SU-DHL-6 (cell line): ENCODE results near the gene PARVA.

ENCODE experiments used
- H2AFZ ChIP-seq: fragments of 200-600 bp; sonication (generic); 2 replicates; pipeline ENCODE4 v1.6.1; 2014; ENCODE audit warnings: low read depth, mild to moderate bottlenecking, moderate library complexity, mixed read lengths, antibody characterized with exemption, low read length; ENCODE audit not compliant: severe bottlenecking
- H3F3A ChIP-seq: fragments of 200-600 bp; shearing (Covaris generic); 2 replicates; pipeline ENCODE4 v1.6.0; 2016; ENCODE audit warnings: antibody characterized with exemption, mild to moderate bottlenecking; ENCODE audit not compliant: insufficient read depth
- H3K27ac ChIP-seq: fragments of 200-600 bp; sonication (generic); 2 replicates; pipeline ENCODE4 v1.5.1; 2016; ENCODE audit warnings: low read depth, mild to moderate bottlenecking, low read length, moderate library complexity, mixed read lengths
- H3K27me3 ChIP-seq: fragments of 200-600 bp; sonication (generic), shearing (Covaris generic); 2 replicates; pipeline ENCODE4 v1.6.0; 2014; ENCODE audit warnings: mild to moderate bottlenecking, low read length
- H3K36me3 ChIP-seq: fragments of 200-600 bp; sonication (generic); 2 replicates; pipeline ENCODE4 v1.6.1; 2014; ENCODE audit warnings: mild to moderate bottlenecking, low read length, mixed read lengths
- H3K4me2 ChIP-seq: fragments of 300-600, 200-600 bp; shearing (Covaris generic), sonication (generic); 2 replicates; pipeline ENCODE4 v1.6.0; 2014; ENCODE audit warnings: low read length, low read depth, mild to moderate bottlenecking; ENCODE audit not compliant: poor library complexity, severe bottlenecking
- H3K4me3 ChIP-seq: fragments of 200-600 bp; sonication (generic); 2 replicates; pipeline ENCODE4 v1.5.1; 2014; ENCODE audit warnings: antibody characterized with exemption, low read length, mild to moderate bottlenecking, mixed read lengths; ENCODE audit not compliant: insufficient read depth, poor library complexity, severe bottlenecking
- H3K79me2 ChIP-seq: fragments of 200-600 bp; sonication (generic); 2 replicates; pipeline ENCODE4 v1.6.1; 2014; ENCODE audit warnings: mild to moderate bottlenecking, low read length, moderate library complexity; ENCODE audit not compliant: insufficient read depth
- H3K9ac ChIP-seq: fragments of 200-600 bp; sonication (generic); 2 replicates; pipeline ENCODE4 v1.7.0; 2014; ENCODE audit warnings: mild to moderate bottlenecking, low read length
- H3K9me2 ChIP-seq: fragments of 200-600 bp; sonication (generic); replicated peaks from 2 replicates; pipeline ENCODE4 v1.6.1; 2014; ENCODE audit warnings: low read length; ENCODE audit not compliant: insufficient read depth
- H3K9me3 ChIP-seq: fragments of 200-600 bp; sonication (generic); 2 replicates; pipeline ENCODE4 v1.6.1; 2014; ENCODE audit warnings: low read length, mixed read lengths; ENCODE audit not compliant: insufficient read depth
- H4K20me1 ChIP-seq: fragments of 200-600 bp; sonication (generic); 2 replicates; pipeline ENCODE4 v1.6.1; 2014; ENCODE audit warnings: low read depth, mild to moderate bottlenecking, antibody characterized with exemption, low read length, moderate library complexity, mixed read lengths
- CTCF ChIP-seq: fragments of 200-600 bp; sonication (generic); IDR thresholded peaks from one replicate; pipeline ENCODE4 v1.5.1; 2017; ENCODE audit warnings: antibody characterized with exemption, mild to moderate bottlenecking, low read length, moderate library complexity; ENCODE audit not compliant: insufficient read depth, poor library complexity, severe bottlenecking
- EZH2phosphoT487 ChIP-seq: fragments of 200-600 bp; sonication (generic), shearing (Covaris generic); conservative IDR thresholded peaks from 2 replicates; pipeline ENCODE4 v1.6.1; 2018; ENCODE audit warnings: mild to moderate bottlenecking, antibody characterized with exemption, low read length, moderate library complexity, mixed read lengths

PARVA gene

GRCh38 chr11:12459374-12459773 is 82.0 kb downstream of the PARVA start:
- Histone ChIP-seq H3K27ac (no peak overlapping the region), H2AFZ (no peak overlapping the region), H4K20me1 (no peaks in the 10 kb centered on the region), H3K9me2 (no peaks in the 10 kb centered on the region), H3K27me3 (no peaks in the 10 kb centered on the region), H3K79me2 (no peaks in the 10 kb centered on the region), H3K4me3 (no peak overlapping the region), H3K9me3 (0 out of 2 replicates have a peak, but pooled peaks cover 3% of the 10 kb centered on the region), H3K36me3 (no peaks in the 10 kb centered on the region), H3K4me2 (no peak overlapping the region), H3F3A (no peaks in the 10 kb centered on the region), H3K9ac (no peak overlapping the region)
- TF ChIP-seq CTCF (no peak), EZH2phosphoT487 (no peak)

- no peaks in the 10 kb centered on the region for H3K9me2 ChIP-seq
- H3K36me3 ChIP-seq = no peaks in the 10 kb centered on the region
- no peak overlapping the region for H3K27ac ChIP-seq
- no peaks in the 10 kb centered on the region for H4K20me1 ChIP-seq
- no peak overlapping the region for H3K4me3 ChIP-seq
- no peaks in the 10 kb centered on the region for H3K79me2 ChIP-seq
- no peaks in the 10 kb centered on the region for H3F3A ChIP-seq
- no peak overlapping the region for H3K9ac ChIP-seq
- H3K9me3 ChIP-seq = 0 out of 2 replicates have a peak, but pooled peaks cover 3% of the 10 kb centered on the region
- TF ChIP-seq EZH2phosphoT487 (no peak), CTCF (no peak)
- H2AFZ ChIP-seq = no peak overlapping the region
- H3K4me2 ChIP-seq = no peak overlapping the region
- H3K27me3 ChIP-seq = no peaks in the 10 kb centered on the region
These were observed 82.6 kb downstream of the PARVA start for GRCh38 chr11:12459865-12460444.

GRCh38 chr11:12460466-12460865 is 83.1 kb downstream of the PARVA start:
- Histone ChIP-seq H4K20me1 (no peaks in the 10 kb centered on the region), H3K79me2 (no peaks in the 10 kb centered on the region)

More at GRCh38 chr11:12460466-12460865, 83.1 kb downstream of the PARVA start:
- Histone ChIP-seq H3K9ac (no peak overlapping the region), H2AFZ (no peak overlapping the region), H3F3A (no peaks in the 10 kb centered on the region), H3K4me2 (no peak overlapping the region), H3K9me2 (no peaks in the 10 kb centered on the region), H3K27ac (no peak overlapping the region), H3K4me3 (no peak overlapping the region), H3K36me3 (no peaks in the 10 kb centered on the region), H3K27me3 (no peaks in the 10 kb centered on the region), H3K9me3 (0 out of 2 replicates have a peak, but pooled peaks cover 3% of the 10 kb centered on the region)
- TF ChIP-seq CTCF (no peak), EZH2phosphoT487 (no peak)
